Epithelial cell of prostate (primary cell): ENCODE data around the gene NOL3.
"Not testable (repeated sequence)": the region's sequence is repeated elsewhere in the genome, so short reads cannot be mapped to it uniquely, and the experiment has no call there.

ENCODE experiments used
- DNase-seq: peaks from one replicate; pipeline ENCODE4 v3.0.0-alpha.2; 2011; ENCODE audit warnings: low read depth, low spot score
- H3K27ac ChIP-seq: fragments of 450-650 bp; 2 replicates; pipeline ENCODE4 v1.5.1; 2017; ENCODE audit warnings: mild to moderate bottlenecking

NOL3 gene

GRCh38 chr16:67170168-67170948 lies at the start of gene NOL3:
NOL3 (plus strand) TSS chr16:67170538.
- DNase-seq, result no peak
- H3K27ac ChIP-seq, result peak within 1 kb of the TSS; percentile 83

- not testable (repeated sequence) for DNase-seq, H3K27ac ChIP-seq
Measured at GRCh38 chr16:67122799-67123198, 47.5 kb upstream of the NOL3 start.

- no peak overlapping the region for H3K27ac ChIP-seq
- no peak for DNase-seq
Measured at GRCh38 chr16:67128417-67128816, 41.9 kb upstream of the NOL3 start.

- H3K27ac ChIP-seq, result no peak overlapping the region
- no peak for DNase-seq
Measured at GRCh38 chr16:67128887-67129286, 41.5 kb upstream of the NOL3 start.

- H3K27ac ChIP-seq, result no peak overlapping the region
- no peak for DNase-seq
Measured at GRCh38 chr16:67129422-67129821, 40.9 kb upstream of the NOL3 start.

GRCh38 chr16:67137605-67138004 lies 32.7 kb upstream of the NOL3 start:
- H3K27ac ChIP-seq, result no peak overlapping the region
- DNase-seq, result no peak

GRCh38 chr16:67141391-67141790 lies 28.9 kb upstream of the NOL3 start:
- no peak for DNase-seq
- no peak overlapping the region for H3K27ac ChIP-seq

GRCh38 chr16:67142342-67142741 lies 28.0 kb upstream of the NOL3 start:
- no peak overlapping the region for H3K27ac ChIP-seq
- DNase-seq, result no peak

GRCh38 chr16:67144943-67145342 lies 25.4 kb upstream of the NOL3 start:
- H3K27ac ChIP-seq, result no peak overlapping the region
- no peak for DNase-seq

GRCh38 chr16:67145746-67146145 lies 24.6 kb upstream of the NOL3 start:
- H3K27ac ChIP-seq, result no peak overlapping the region
- no peak for DNase-seq

GRCh38 chr16:67146523-67147357 lies 23.6 kb upstream of the NOL3 start:
- H3K27ac ChIP-seq, result peak overlapping the region; percentile 56
- no peak for DNase-seq

GRCh38 chr16:67147437-67148140 lies 22.7 kb upstream of the NOL3 start:
- DNase-seq, result no peak
- H3K27ac ChIP-seq, result peak overlapping the region; percentile 56

- peak overlapping the region; percentile 56 for H3K27ac ChIP-seq
Measured at GRCh38 chr16:67148221-67148620, 22.1 kb upstream of the NOL3 start.

GRCh38 chr16:67148656-67149275 lies 21.6 kb upstream of the NOL3 start:
- no peak for DNase-seq
- no peak overlapping the region for H3K27ac ChIP-seq

More at GRCh38 chr16:67148221-67148620, 22.1 kb upstream of the NOL3 start:
- no peak for DNase-seq

- H3K27ac ChIP-seq, result no peak overlapping the region
Measured at GRCh38 chr16:67149276-67150046, 20.9 kb upstream of the NOL3 start.

GRCh38 chr16:67150047-67150832 lies 20.1 kb upstream of the NOL3 start:
- H3K27ac ChIP-seq, result peak overlapping the region; percentile 43

More at GRCh38 chr16:67149276-67150046, 20.9 kb upstream of the NOL3 start:
- DNase-seq, result no peak

GRCh38 chr16:67150833-67151396 lies 19.4 kb upstream of the NOL3 start, which contains the start of gene B3GNT9:
B3GNT9 (minus strand) TSS chr16:67150998; CDS start chr16:67150485, 513 bp downstream.
- DNase-seq, result no peak
- peak within 1 kb of the TSS; percentile 43 for H3K27ac ChIP-seq

More at GRCh38 chr16:67150047-67150832, 20.1 kb upstream of the NOL3 start:
- DNase-seq, result no peak

GRCh38 chr16:67151431-67152097 lies 18.8 kb upstream of the NOL3 start:
- H3K27ac ChIP-seq, result no peak overlapping the region

More at GRCh38 chr16:67151431-67152097, 18.8 kb upstream of the NOL3 start:
- DNase-seq, result no peak
